Ascending aorta (tissue), 2 donors: Measurements from ENCODE around the gene THADA. TPM values are rescaled to one million over a fixed set of nuclear protein-coding genes. Genes with fewer than 3 reads are reported as not detected.

Experiments used
- DNase-seq, 2 donors: peaks; one replicate each; pipeline ENCODE4 v3.0.0-alpha.2; 2019; ENCODE audit warnings: low spot score in 2 of 2
- H3K27ac ChIP-seq, 2 donors: fragments of 200-600 bp; sonication (generic); one replicate each; pipeline ENCODE4 v1.5.1; 2016 to 2017; ENCODE audit warnings: mild to moderate bottlenecking in 1 of 2
- H3K27me3 ChIP-seq: fragments of 200-600 bp; sonication (generic); one replicate; pipeline ENCODE4 v1.5.1; 2017
- H3K36me3 ChIP-seq, 2 donors: fragments of 200-600 bp; sonication (generic); one replicate each; pipeline ENCODE4 v1.5.1; 2016
- H3K4me1 ChIP-seq, 2 donors: fragments of 200-600 bp; sonication (generic); one replicate each; pipeline ENCODE4 v1.5.1; 2016 to 2017; ENCODE audit warnings: mild to moderate bottlenecking in 1 of 2
- H3K4me3 ChIP-seq, 2 donors: fragments of 200-600 bp; sonication (generic); one replicate each; pipeline ENCODE4 v1.5.1; 2016 to 2017; ENCODE audit warnings: mild to moderate bottlenecking in 1 of 2
- H3K9me3 ChIP-seq, 2 donors: fragments of 200-600 bp; sonication (generic); one replicate each; pipeline ENCODE4 v1.5.1; 2016
- intact Hi-C: fragments of 100-400 bp; cut with DNase I; formaldehyde crosslinking; loops from one replicate; pipeline ENCODE4 v1.15.1; 2023
- total RNA-seq: library from RNA; depleted of rRNA; stranded (reverse); fragments of >200 nt; gene quantifications from one replicate; pipeline ENCODE4 v1.1.0, GENCODE V29; 2016
- TF ChIP-seq, protein P1 (sequence below), 3 experiments: fragments of 200-600 bp in 2 of 3; fragments of 450-650 bp in 1 of 3; sonication (generic) in 2 of 3; IDR thresholded peaks; one replicate each; pipeline ENCODE4 v1.5.1; 2016 to 2019; ENCODE audit warnings: antibody characterized with exemption in 3 of 3, mild to moderate bottlenecking in 1 of 3, moderate library complexity in 1 of 3

Gene THADA
- total RNA-seq, 1 donor from 2014 or later: 27.4 TPM

DNA sequence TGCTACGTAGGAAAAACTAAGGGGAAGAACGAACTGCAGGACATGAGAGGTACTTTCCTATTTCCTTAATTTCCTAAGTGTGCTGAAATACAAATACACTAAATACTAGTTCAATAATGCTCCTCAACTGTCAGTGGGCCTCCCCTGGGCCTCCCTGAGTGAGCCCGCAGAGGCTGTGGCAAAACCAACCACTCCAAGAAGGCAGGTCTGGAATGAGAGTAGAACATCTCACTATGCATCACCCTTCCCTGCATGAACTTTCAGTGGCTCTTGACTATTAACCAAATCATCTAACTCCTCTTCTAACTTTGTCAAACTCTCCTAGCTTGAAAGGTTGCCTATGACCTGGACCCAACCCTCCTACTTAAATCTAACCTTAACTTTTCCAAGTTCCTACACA, 84.6 kb downstream of the THADA start:
- Histone ChIP-seq H3K4me3 (no peak overlapping the region), H3K36me3 (no peaks in the 10 kb centered on the region), H3K27ac (peak overlapping the region in 1 of 2 donors; percentile 78), H3K4me1 (peaks cover 8 to 25% of the 10 kb centered on the region in 2 donors), H3K9me3 (no peaks in the 10 kb centered on the region), H3K27me3 (no peaks in the 10 kb centered on the region)
- no peak for DNase-seq
- TF ChIP-seq, protein P1, sequence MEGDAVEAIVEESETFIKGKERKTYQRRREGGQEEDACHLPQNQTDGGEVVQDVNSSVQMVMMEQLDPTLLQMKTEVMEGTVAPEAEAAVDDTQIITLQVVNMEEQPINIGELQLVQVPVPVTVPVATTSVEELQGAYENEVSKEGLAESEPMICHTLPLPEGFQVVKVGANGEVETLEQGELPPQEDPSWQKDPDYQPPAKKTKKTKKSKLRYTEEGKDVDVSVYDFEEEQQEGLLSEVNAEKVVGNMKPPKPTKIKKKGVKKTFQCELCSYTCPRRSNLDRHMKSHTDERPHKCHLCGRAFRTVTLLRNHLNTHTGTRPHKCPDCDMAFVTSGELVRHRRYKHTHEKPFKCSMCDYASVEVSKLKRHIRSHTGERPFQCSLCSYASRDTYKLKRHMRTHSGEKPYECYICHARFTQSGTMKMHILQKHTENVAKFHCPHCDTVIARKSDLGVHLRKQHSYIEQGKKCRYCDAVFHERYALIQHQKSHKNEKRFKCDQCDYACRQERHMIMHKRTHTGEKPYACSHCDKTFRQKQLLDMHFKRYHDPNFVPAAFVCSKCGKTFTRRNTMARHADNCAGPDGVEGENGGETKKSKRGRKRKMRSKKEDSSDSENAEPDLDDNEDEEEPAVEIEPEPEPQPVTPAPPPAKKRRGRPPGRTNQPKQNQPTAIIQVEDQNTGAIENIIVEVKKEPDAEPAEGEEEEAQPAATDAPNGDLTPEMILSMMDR (IDR thresholded peaks at IDR 0.05): no peak
- intact Hi-C loops: no loop called here

DNA sequence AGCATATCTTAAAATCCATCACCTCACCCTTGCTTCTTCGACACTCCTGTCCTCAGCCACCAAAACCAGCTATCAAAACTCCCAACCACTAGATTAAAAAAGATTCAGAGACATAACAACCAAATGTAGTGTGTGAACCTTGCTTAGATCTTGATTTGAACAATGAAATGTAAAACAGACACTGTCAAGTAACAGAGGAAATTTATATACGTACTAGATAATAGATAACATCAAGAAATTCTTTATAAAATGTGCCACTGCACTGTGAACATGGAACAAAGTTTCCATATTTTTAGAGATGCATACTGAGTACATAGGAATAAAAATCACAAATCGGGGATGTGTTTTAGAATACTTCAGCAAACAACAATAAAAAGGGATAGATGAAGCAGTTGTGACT, 86.0 kb downstream of the THADA start:
- no peaks in the 10 kb centered on the region for H3K9me3 ChIP-seq
- no peak overlapping the region for H3K27ac ChIP-seq
- intact Hi-C loops: no loop called here
- peaks cover under 1 to 7% of the 10 kb centered on the region in 2 donors for H3K36me3 ChIP-seq
- TF ChIP-seq, protein P1 (IDR thresholded peaks at IDR 0.05): no peak
- DNase-seq: no peak
- no peak overlapping the region for H3K4me3 ChIP-seq
- peaks cover 8 to 17% of the 10 kb centered on the region in 2 donors for H3K4me1 ChIP-seq
- no peaks in the 10 kb centered on the region for H3K27me3 ChIP-seq

DNA sequence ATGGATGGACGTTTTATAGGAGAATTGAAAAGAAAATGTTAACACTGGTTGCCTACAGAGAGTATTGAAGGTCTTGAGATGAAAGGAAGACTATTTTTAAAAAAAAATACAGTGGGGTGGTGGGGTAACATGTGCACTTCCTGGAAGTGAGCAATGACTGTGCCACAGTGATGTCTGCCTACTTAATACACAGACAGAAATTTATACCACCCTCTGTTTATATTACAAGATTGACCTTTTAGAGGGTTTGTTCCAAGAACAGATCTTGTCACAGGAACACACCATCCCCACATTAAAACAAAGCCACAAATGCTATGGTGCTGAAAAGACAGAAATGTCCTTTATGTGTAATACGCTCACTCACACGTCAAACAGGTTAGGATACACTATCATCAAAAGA, 87.6 kb downstream of the THADA start:
- Histone ChIP-seq H3K9me3 (no peaks in the 10 kb centered on the region), H3K36me3 (peaks cover 8 to 12% of the 10 kb centered on the region in 2 donors), H3K27me3 (no peaks in the 10 kb centered on the region), H3K27ac (no peak overlapping the region), H3K4me3 (no peak overlapping the region), H3K4me1 (peaks cover 5 to 6% of the 10 kb centered on the region in 2 donors)
- no peak for DNase-seq
- TF ChIP-seq, protein P1 (IDR thresholded peaks at IDR 0.05): no peak
- intact Hi-C loops: no loop called here

DNA sequence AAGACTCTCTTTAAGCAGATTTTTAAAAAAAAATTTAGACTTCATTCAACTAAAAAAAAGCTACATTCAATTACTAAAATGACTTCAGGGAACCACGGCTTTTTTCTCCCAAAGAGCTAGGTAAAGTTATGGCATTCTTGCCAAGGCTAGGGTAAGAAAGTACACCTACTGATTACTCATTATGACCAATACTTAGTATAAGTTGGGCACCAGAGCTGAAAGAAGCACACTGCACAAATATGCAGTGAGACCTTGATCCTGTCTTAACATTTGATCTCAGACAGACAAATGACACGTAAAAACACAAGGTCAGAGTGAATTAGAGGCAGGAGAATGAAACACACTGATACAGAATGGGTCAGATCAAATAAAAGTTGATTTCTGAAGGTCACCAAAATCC, 88.7 kb downstream of the THADA start:
- Histone ChIP-seq H3K4me3 (no peak overlapping the region), H3K27ac (no peak overlapping the region)

DNA sequence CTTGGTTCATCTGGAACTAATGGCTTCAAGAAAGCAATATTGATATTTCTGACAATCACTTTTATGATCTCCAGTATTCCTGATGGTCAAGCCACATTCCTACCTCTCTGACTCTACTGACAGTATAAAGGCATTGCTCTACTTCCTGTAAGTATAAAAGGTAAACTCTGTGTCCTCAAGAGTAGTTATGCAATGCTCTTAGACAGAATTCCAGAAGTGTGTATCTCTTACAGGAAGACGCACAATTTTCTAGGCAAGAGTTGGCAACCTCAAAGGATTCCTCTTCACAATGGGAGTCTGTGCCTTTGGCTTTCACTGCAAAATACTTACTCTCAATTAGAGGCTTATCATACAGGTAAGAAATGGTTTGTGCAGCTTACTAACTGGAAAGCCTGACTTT, 100.1 kb downstream of the THADA start:
- Histone ChIP-seq H3K36me3 (peaks cover 3 to 5% of the 10 kb centered on the region in 2 donors), H3K27me3 (no peaks in the 10 kb centered on the region), H3K4me3 (no peak overlapping the region), H3K9me3 (no peaks in the 10 kb centered on the region), H3K4me1 (no peaks in the 10 kb centered on the region), H3K27ac (no peak overlapping the region)
- no peak for DNase-seq
- TF ChIP-seq, protein P1 (IDR thresholded peaks at IDR 0.05): no peak
- intact Hi-C loops: no loop called here

More for the DNA sequence above, 88.7 kb downstream of the THADA start:
- peaks cover 8 to 12% of the 10 kb centered on the region in 2 donors for H3K36me3 ChIP-seq
- H3K27me3 ChIP-seq: no peaks in the 10 kb centered on the region
- no peak for DNase-seq
- intact Hi-C loops: no loop called here
- H3K4me1 ChIP-seq: peaks cover 0 to under 1% of the 10 kb centered on the region in 2 donors
- TF ChIP-seq, protein P1 (IDR thresholded peaks at IDR 0.05): no peak
- no peaks in the 10 kb centered on the region for H3K9me3 ChIP-seq

DNA sequence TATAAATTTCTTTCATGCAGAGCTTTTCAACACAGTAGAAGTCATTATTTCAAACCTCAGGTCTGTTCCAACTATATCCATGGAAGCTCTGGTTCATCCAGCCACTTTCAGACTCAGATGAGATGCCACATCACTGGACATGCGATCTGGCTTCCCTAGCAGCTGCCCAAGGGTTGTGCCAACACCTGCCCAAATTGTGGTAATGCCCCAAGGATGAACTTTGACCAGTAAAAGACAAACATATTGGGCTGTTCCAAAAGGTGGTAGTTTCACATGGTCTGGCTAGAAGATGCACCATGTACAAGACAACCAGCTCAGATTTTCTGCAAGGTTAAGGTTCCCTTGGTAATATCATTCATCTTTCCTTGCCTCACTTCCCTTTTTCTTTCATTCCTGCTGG, 101.9 kb downstream of the THADA start:
- intact Hi-C loops: no loop called here
- Histone ChIP-seq H3K36me3 (peaks cover 3 to 5% of the 10 kb centered on the region in 2 donors), H3K4me3 (no peak overlapping the region), H3K27ac (no peak overlapping the region), H3K27me3 (no peaks in the 10 kb centered on the region), H3K4me1 (no peaks in the 10 kb centered on the region), H3K9me3 (no peaks in the 10 kb centered on the region)
- TF ChIP-seq, protein P1 (IDR thresholded peaks at IDR 0.05): no peak
- DNase-seq: no peak
